ENCODE results near the gene RAD51.

Gene RAD51

DNA sequence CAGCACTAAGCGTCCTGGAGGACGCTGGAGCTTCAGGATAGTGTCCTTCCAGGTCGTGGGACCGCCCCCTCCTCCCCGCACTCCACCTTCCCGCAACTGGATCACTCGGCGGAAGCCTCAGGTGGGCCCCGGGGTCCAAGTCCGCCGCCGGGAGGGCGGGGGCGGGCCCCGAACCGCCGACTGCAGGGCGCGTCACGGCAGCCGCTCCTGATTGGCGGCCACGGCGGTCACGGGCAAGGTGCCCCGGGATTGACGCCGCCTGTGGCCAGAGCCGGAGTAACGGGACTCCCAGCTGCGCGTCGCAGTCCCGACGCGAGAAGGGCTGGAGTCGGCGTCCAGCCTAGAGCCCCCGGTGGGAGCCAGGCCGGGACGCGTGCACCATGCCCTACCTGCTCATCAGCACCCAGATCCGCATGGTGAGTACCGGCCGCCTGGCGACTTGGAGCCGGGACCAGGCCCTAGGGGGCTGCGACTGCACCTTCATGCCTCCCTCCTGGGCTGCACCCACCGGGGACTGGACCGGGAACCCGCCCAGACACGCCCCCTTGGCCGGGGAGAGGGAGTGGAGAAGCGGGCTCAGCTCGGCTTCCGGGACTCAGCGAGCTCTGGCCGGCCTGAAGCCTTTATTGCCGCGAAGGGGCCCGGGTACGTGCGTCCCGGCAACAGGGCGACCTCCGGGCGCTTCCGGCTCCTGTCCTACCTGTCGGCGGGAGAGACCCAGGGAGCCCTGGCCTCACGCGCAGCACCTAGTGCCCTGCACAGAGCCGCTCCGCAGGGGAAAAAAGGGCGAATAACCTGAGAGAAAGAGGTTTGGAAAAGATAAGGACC, 69.0 kb downstream of the RAD51 start, which contains the start of gene GCHFR:
GCHFR (plus strand) TSS at position 268 of the 828 bp plus-strand sequence; CDS start at position 381, 113 bp downstream.
- DNase-seq (ENCODE audit: low read depth) = peak; percentile 61

DNA sequence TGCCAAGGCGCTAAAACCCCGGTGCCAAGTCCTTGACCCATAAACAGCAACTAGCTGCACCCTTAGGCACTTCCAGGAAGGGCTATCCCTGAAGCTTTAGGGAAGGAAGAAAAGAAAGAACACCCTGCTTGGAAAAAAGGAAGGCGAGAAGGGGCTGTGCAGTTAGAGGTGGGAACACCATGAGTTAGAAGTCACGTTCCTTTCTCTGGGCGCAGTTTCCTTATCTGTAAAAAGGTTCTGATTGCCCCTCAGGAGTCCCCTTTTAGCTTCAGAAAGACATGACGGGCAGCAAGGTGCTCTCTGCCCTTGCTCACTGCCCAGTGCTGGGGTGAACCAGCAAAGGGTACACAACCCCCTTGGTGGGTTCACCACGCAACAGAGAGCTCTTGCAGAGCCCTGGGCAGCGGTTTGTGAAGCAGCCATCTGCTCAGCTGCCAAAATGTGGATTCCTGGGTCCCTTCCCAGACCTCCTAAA, 69.7 kb downstream of the RAD51 start:
- DNase-seq (ENCODE audit: low read depth) = no peak

DNA sequence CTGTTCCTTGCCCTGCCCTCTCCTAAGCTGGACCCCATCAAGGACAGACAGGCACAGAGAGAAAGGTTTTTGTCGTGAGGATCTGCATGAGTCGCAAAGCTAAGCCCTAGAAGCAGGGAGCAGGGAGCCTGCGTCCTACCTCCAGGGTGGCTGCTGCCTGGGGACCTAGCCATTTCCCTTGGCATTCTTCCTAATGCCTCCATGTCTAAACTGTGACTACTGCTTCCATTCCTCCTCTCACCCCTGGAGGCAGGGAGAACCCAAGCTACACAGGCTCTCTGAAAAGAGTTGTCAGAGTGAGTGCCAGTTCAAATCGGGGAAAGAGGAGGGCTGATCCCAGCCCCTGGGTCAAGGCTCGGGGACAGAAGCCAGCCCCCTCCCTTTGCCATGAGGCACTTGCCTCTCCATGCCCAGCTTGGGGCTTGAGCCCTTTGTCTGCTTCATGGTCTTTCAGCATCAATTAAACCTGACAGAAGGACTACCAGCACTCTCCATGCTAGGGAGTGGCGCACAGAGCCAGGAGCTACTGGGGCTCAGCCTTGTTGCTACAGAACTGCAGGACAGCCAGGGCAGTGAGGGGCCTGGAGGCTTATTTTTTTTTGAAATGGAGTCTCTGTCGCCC, 71.3 kb downstream of the RAD51 start:
- no peak for DNase-seq (ENCODE audit: low read depth)

DNA sequence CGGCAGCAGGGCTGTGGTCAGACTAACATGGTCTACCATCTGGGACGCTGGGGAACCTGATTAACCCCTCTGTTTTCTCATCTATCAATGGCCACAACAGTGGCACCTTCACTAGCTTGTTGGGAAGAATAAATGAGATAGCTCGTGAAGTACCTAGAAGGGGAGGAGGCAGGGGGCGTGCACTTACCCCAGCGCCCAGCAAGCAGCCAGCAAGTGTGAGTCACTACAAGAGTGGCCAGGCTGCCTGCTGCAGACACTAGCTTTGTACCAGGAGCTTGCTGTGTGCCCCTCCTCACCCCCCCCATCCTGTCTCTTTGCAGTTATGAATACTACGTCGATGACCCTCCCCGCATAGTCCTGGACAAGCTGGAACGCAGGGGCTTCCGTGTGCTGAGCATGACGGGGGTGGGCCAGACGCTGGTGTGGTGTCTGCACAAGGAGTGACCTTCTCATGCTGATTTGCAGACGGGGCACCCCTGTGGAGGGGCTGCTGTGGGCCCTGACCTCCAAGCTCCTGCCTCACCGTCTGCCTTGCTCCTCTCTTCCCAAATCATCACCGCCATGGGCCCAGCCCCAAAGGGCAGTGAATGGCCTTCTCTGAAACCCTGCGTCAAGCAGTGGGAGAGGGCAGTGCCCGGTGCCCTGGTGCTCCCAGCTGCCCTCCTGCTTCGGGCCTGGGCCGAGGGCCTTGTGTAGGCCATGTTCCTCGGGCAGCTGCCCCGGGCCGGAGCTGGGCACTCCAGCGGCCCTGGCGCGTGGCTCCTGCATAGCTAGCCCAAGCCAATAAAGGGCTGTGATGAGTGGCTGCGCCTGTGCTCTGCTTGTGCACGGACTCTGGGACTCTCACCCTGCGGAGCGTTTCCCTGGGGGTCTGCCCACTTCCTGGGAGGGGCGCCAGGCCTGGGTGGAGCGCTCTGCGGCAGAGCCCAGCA, 72.2 kb downstream of the RAD51 start:
- no peak for DNase-seq (ENCODE audit: low read depth)

DNA sequence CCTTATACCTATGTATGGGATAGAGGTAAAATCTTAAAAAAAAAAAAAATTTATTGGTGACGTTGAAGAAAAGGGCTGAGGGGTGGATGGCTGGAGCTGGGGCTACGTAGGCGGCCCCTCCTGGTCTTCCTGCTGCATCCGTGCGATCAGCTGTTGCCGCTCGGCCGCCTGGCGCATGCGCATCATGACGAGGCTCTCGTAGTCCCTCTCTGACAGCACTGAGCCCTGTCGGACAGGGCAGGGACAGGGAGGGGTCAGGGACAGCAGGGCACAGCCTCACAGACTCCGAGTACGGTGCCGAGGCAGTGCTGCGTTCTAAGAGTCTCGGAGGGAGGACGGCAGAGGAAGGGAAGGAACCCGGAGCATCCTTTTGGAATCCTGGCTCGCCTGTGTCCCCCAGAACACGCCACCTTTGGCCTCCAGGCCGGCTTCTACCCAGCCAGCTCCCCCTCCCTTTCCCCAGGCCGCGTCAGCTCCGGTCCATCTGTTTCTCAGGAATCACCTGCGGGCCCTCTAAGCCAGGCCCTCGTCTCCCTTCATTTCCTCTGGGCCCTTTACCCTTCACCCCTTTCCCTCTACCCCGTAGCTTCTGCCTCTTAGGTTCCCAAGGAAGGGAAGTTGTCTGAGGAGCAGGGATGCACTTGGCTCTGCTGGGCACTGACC, 73.0 kb downstream of the RAD51 start:
- DNase-seq (ENCODE audit: low read depth) = no peak

DNA sequence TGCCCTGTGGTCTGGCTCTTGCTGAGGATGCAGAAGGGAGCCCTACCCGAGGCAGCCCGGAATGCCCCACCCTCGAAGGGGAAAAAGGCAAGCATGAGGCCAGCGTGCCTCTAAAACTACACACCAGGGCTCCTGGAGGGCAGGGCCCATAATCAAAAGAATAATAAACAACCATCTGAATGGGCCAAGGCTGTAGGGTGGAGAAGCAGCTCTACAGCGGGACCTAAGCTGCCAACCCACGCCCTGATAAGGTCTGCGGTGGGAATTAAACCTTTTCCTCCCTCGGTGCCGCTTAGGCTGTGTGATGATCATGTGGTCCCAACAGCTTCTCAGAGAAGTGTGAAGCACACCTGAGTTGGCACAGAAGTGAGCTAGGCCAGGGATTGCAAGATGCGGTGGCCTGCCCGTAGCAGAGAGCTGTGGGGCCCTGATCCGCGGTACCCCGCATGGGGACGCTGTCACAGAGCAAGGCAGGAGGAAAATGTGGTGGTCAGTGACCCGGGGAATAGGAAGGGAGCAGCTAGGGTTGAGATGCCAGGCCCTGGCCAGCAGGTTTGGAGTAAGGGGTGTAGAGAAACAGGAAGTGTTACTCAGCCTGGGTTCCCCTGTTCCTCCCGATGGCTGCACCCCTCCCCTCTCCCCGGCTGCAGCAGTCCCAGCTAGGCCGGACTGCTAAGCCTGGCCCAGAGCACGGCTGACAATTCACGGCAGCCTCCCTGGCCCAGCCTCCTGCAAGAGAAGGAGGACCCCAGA, 73.7 kb downstream of the RAD51 start:
- no peak for DNase-seq (ENCODE audit: low read depth)

DNA sequence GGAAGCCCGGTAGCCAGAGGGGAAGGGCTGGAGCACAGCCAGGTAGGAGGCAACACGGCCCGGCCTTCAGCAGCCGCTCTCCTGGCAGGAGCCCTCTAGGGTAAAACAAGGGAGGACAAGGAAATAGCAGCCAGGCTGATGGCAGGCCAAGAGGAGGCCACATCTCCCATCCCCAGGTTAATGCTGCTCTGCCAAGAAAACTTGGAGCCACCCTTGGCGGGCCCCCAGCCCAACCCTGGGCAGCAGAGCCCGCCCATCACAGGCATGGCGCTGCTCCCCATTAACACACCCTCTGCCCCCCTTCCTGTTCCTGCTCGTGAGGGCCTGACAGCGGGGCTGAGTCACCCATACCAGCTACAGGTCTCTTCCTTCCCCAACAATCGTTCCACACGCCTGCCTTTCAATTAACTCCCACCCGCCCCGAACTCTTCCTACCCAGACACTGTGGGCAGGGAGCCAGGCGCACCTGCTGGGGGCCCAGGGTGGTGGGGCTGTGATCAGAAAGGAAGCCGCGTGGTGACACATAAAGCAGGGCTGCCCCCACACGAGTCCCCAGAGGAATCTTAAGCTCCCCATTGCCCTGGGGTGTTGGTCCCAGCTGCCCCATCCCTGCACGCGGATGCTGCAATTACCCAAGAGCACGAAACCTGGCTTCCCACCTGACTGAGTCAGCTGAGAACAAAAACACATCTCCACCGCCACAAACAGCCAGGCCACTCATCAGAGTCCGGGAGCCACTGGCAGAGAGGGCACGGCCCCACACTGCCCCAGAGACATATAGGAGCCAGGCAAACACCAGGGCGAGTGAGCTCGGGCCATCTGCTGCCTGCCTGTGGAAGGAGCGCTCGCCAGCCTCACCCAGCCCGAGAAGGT, 74.5 kb downstream of the RAD51 start, which contains the start of gene C15orf62:
C15orf62 (plus strand) TSS at position 707 of the 873 bp plus-strand sequence. CDS start 516 bp downstream, outside the sequence.
- no peak for DNase-seq (ENCODE audit: low read depth)

DNA sequence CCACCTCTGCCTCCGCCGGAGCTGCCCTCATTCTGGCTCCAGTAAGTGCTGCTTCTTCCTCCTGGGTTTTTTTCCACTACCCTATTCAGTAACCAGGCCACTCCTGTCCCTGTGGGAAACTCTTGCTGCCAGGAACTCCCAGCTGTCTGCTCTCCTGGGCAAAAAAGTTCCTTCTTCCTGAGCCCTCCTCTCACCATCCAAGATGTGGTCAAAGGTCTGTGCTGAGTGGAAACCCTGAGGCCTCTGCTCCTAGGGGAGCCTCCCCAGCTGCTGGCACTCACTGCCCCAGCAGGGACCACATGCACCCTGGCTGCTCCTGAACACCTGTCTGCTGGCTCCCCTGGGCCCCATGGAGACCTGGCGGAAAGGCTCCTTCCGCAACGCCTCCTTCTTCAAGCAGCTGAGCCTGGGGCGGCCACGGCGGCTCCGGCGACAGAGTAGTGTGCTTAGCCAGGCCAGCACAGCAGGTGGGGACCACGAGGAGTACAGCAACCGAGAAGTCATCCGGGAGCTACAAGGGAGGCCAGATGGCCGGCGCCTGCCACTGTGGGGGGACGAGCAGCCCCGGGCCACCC, 75.3 kb downstream of the RAD51 start:
- DNase-seq (ENCODE audit: low read depth) = no peak

DNA sequence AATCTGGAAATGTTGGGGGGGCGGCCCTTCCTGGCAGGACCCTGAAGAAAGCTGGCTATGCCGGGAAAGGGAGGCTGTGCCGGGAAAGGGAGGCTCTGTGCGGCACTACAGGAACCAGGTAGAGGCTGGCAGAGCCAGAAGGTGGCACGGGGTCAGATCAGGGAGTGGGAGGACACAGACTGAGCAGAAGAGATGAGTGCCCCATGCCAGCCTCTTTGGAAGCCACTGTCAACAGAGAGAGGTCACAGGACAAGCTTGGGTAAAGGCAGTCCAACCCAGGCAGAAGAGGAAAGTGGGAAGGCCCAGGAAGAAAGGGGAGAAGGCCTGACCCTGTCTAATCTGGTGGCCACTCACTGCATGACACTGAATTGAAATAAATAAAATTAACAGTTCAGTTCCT, 76.3 kb downstream of the RAD51 start:
- no peak for DNase-seq (ENCODE audit: low read depth)

DNA sequence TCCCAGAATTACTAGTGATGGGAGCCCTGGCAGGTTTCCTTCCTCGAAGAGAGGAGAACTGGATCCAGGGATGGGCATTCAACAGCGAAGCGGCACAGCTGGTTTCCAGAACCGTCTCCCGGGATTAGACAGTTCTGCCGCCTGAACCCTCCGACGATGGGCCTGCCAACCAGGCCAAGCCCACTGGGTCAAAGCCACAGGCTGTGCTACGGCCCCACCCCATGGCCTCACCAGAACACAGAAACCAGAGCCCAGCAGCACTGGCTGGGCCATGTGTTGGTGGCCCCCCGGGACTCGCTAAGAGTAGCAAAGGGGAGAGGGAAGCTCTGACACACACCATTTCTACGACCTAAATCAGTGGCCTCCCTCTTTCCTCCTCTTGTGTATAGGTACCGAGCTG, 77.0 kb downstream of the RAD51 start:
- no peak for DNase-seq (ENCODE audit: low read depth)

DNA sequence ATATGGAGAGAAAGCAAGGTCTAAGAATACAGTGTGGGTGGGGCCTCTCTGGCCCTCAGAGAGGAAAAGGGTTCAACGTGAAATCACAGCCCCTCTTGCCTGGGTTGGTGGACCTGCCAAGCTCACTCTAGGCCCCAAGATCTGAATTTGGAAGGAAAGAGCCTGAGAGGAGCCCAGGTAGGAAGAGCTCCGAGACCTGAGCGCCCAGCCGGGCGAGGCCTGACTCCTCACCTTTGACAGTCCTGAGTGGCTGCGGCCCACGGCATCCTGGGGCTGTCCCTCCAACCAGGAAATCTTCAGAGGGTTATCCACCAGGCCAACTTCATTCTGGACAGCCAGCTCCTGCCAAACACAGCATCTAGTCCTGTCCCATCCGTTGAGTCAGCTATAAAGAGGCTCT, 78.5 kb downstream of the RAD51 start:
- no peak for DNase-seq (ENCODE audit: low read depth)

DNA sequence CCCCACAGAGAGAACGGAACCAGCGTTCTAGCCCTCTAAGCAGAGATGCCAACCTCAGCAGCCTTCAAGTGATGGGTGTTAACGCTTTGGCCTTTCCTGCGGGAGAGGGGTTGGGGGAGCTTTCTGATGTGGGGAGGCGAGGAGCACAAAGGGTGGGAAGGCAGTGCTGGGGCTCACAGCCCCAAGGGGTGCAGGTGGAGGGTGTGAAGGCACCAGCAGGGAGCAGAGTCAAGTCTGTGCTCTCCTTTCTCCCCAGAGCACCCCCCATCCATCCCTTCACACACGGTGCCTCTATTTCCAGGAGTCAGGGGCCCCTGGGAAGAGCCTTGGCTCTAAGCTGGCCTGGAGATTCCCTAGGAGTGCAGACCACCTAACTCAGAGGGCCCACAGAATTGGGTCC, 78.9 kb downstream of the RAD51 start:
- no peak for DNase-seq (ENCODE audit: low read depth)

DNA sequence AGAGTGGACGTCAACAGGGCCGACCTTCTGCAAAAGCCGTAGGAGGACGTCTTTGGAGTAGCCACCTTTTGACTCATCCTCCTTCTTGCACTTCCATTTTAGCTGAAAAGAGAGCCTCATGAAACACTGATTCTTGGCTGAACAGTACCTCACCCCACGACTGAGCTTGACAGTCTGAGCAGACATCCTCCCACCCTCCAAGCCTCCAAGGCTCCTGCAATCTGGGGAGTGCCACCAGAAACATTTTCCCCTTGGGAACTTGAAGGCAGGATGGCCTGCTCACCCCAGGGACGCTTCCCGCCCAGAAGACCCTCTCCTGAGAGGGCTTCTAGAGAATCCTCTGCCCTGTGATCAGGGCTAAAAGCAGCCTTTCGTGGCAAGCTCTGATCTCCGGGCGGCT, 80.0 kb downstream of the RAD51 start:
- no peak for DNase-seq (ENCODE audit: low read depth)

DNA sequence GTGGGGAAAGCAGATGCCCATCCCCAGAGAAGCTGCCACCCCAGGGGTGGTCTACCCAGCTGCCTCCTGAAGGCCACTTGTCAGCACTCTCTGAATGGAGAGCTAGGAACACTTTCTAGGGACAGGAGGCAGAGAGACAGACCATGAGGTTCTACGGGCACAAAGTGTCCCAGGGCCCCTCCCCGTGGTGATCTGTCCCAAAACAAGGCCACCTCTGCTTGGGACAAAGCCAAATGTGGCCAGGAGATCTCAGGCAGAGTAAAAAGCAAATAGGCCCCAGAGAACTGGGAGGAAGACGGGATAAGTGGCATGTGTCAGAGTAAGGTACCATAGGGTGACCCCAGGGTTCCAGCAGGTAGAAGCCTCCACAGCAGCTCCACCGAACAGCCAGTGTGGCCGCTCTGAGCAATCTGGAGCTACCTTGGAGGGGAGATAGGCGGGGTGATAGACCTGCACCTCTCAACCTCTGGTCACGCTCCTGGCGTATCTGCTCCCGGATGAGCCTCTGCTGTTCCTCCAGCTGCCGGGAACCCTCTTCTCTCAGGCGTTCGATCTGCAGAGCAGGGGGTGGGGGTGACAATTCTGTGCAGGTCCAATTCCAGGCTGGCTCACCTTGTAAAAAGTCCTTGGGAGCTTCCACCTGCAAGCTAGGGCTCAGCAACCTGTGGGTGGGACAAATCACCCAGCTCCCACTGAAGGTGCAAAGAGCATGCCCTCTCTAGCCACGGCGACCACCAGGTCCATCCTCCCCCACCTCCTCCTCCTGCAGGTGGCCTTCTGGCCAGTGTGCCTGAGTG, 81.0 kb downstream of the RAD51 start:
- DNase-seq (ENCODE audit: low read depth) = no peak

DNA sequence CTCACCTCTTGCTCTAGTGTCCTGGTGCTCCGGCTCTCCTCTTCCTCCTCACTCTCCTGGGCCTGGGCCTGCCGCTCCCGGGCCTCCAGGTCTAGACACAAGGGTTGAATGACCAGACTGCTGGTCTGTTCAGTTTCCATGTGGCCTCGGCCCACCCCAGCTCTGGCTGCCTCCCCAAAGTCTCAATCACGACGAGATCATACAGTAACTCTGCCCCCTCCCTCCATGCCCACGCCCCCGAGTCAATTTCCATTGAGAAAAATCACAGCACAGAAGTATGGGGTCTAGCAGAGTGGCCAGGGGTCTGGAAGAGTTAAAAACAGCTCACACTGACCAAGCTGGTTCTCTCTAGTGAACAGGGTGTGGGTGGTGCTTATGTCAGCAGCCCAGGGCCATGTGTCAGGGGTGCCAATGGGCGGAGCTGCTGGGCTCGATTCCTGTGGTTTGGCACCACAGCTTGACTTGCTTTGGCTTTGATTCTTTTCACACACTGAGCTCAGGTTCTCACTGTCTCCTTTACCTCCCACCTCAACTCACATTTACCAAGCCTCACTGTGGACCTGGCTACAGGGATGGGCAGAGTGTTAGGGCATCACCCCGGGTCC, 81.7 kb downstream of the RAD51 start:
- DNase-seq (ENCODE audit: low read depth) = no peak

Measured in activated T-helper 9 cell treated with anti-CD3 and anti-CD28 coated beads, Interleukin-2, amount 50 U/mL, for 16 hours (primary cell).